Measurements from ENCODE around the gene TNNT3.
A peak's percentile ranks its signal among the peaks of the same experiment; 100 is the strongest.

Gene TNNT3

DNA sequence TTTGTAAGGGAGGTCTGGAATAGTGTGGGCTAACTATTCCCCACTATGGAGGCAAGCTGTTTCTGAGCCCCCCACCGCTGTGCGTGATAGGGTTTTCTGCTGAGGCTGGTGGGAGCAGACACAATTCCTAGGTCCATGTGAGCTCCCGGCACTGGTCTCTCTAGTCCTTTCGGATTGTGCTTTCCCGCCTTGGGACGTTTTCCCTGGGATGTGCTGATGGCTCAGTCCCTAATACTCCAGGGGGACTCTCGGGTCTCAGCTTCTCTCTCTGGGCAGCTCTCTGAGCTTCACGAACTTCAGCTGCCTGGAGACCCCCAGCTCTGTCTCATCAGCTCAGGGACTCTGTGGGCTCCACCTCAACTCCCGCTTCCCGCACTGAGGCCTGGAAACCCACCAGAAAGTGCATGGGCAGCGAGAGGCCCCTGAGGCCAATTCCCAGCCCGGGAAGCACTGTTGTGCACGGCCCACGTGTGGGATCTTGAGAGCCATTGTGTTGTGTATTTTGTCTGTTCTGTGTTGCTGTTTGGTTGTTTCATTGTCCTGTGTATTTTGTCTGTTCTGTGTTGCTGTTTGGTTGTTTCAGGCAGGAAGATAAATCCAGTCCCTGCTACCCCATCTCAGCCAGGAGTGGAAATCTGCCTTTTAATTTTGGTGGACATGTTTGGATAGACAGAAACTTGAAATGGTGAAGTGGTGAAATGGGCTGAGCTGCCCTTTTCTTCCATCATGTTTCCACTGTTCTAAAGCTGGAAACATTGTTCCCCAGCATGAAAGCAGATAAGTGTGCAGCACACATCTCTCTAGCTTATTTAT is 12.7 kb upstream of the TNNT3 start:
- Histone ChIP-seq H3K36me3 (replicated peaks) (no peaks in the 10 kb centered on the region), H3K27me3 (replicated peaks) (no peaks in the 10 kb centered on the region), H3K27ac (no peak overlapping the region), H3K4me3 (ENCODE audit: low read depth, low read length) (no peak overlapping the region)
- DNase-seq: no peak
- in situ Hi-C loops (cut with HindIII; ENCODE audit: low pct_ligation_motif_present, low sequenced_read_pairs): no loop called here
- TF ChIP-seq, protein P1, sequence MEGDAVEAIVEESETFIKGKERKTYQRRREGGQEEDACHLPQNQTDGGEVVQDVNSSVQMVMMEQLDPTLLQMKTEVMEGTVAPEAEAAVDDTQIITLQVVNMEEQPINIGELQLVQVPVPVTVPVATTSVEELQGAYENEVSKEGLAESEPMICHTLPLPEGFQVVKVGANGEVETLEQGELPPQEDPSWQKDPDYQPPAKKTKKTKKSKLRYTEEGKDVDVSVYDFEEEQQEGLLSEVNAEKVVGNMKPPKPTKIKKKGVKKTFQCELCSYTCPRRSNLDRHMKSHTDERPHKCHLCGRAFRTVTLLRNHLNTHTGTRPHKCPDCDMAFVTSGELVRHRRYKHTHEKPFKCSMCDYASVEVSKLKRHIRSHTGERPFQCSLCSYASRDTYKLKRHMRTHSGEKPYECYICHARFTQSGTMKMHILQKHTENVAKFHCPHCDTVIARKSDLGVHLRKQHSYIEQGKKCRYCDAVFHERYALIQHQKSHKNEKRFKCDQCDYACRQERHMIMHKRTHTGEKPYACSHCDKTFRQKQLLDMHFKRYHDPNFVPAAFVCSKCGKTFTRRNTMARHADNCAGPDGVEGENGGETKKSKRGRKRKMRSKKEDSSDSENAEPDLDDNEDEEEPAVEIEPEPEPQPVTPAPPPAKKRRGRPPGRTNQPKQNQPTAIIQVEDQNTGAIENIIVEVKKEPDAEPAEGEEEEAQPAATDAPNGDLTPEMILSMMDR (IDR thresholded peaks at IDR 0.05; ENCODE audit: low read depth, low read length, missing control alignments): no peak

DNA sequence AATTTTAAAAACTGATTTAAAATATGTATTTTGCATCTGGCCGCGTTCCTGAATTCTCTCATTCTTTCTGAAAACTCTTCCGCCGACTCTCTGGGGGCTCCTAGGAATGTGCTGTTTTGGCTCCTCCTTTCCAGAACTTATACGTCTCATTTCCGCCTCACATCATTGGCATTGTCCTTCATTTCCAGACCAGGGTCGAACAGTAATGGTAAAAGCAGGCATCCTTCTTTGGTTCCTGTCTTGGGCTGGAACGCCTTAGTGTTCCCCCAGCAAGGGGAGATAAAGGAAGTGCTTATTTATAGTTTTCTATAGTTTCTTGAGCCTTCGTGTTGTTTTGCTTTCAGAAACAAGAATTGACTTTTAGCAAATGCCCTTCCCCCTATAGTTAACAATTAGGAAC is 10.9 kb upstream of the TNNT3 start:
- Histone ChIP-seq H3K4me3 (ENCODE audit: low read depth, low read length) (no peak overlapping the region), H3K27me3 (replicated peaks) (no peaks in the 10 kb centered on the region), H3K27ac (no peak overlapping the region), H3K36me3 (replicated peaks) (no peaks in the 10 kb centered on the region)
- DNase-seq: peak; percentile 16
- TF ChIP-seq, protein P1 (IDR thresholded peaks at IDR 0.05; ENCODE audit: low read depth, low read length, missing control alignments): no peak
- in situ Hi-C loops (cut with HindIII; ENCODE audit: low pct_ligation_motif_present, low sequenced_read_pairs): no loop called here

DNA sequence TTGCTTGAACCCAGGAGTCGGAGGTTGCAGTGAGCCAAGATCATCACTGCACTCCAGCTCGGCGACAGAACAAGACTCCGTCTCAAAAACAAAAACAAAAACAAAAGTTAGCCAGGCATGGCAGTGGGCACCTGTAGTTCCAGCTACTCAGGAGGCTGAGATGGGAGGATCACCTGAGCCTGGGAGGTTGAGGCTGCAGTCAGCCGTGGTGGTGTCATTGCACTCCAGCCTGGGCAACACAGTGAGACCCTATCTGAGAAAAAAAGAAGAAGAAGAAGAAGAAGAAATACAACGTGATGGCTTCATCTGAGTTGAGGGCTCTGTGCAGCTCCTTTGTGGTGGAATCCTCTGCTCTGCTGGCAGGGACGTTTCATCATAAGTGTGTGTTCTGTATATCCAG is 10.0 kb upstream of the TNNT3 start:
- in situ Hi-C loops (cut with HindIII; ENCODE audit: low pct_ligation_motif_present, low sequenced_read_pairs): no loop called here
- DNase-seq: no peak
- TF ChIP-seq, protein P1 (IDR thresholded peaks at IDR 0.05; ENCODE audit: low read depth, low read length, missing control alignments): no peak

DNA sequence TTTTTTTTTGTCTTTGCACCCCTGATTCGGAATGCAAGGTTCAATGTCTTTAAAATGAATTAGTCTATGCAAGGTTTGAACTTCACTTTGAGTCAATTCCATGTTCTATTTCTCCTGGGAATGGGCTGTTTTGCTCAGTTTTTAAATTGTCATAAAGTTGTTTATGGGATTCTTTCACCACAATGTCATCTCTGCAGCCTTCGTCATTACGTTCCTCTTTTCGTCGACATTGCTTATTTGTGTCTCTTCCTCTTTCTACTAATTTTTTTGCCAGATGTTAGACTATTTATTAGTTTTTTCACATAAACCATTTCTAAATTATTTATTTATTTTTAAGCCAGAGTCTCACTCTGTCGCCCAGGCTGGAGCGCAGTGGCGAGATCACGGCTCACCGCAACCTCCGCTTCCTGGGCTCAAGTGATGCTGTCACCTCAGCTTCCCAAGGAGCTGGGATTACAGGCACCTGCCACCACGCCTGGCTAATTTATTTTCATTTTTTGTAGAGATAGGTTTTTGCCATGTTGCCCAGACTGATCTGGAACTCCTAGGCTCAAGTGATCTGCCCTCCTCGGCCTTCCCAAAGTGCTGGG is 7.1 kb upstream of the TNNT3 start:
- Histone ChIP-seq H3K4me3 (ENCODE audit: low read depth, low read length) (no peak overlapping the region), H3K36me3 (replicated peaks) (no peaks in the 10 kb centered on the region), H3K27ac (no peak overlapping the region), H3K27me3 (replicated peaks) (no peaks in the 10 kb centered on the region)
- TF ChIP-seq, protein P1 (IDR thresholded peaks at IDR 0.05; ENCODE audit: low read depth, low read length, missing control alignments): no peak
- in situ Hi-C loops (cut with HindIII; ENCODE audit: low pct_ligation_motif_present, low sequenced_read_pairs): no loop called here
- DNase-seq: no peak

More for the DNA sequence above, 10.0 kb upstream of the TNNT3 start:
- no peaks in the 10 kb centered on the region for H3K36me3 ChIP-seq (replicated peaks)
- H3K27ac ChIP-seq: no peak overlapping the region
- H3K4me3 ChIP-seq (ENCODE audit: low read depth, low read length): no peak overlapping the region
- no peaks in the 10 kb centered on the region for H3K27me3 ChIP-seq (replicated peaks)

DNA sequence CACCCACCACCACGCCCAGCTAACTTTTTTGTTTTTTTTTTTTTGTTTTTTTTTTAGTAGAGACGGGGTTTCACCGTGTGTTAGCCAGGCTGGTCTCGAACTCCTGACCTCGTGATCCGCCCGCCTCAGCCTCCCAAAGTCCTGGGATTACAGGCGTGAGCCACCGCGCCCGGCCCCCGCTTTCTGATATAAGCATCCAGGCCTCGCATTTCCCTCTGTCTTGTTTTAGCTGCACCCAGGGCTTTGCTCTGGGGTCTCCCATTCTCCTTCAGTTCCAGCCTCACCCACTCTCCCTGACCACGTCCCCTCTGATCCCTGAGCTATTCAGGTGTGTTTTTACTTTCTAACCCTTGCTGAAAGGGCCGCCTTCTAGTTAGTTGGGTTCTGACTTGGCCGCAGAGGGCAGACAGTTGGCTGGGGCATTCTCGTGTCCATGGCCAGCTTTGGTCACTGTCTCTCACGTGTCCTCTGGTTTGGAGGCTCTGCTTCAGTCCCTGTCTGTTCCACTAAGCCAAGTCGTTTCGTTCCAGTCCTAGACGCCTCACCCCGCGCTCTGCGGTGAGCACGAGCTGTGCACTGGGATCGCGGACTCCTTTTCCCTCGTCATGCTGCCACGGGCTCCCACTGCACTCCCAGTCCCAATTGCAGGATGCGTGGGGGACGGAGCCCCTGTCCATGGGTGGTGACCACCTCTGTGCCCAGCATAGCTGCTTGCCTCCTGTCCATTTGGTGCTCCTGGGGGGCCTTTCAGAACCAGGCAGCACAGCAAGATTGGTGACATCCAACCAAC is 6.0 kb upstream of the TNNT3 start:
- no peaks in the 10 kb centered on the region for H3K27me3 ChIP-seq (replicated peaks)

More for the DNA sequence above, 6.0 kb upstream of the TNNT3 start:
- H3K4me3 ChIP-seq (ENCODE audit: low read depth, low read length): no peak overlapping the region
- DNase-seq: no peak
- H3K36me3 ChIP-seq (replicated peaks): no peaks in the 10 kb centered on the region
- in situ Hi-C loops (cut with HindIII; ENCODE audit: low pct_ligation_motif_present, low sequenced_read_pairs): no loop called here
- H3K27ac ChIP-seq: no peak overlapping the region
- TF ChIP-seq, protein P1 (IDR thresholded peaks at IDR 0.05; ENCODE audit: low read depth, low read length, missing control alignments): no peak

Measured in brain microvascular endothelial cell (primary cell).